CD4-positive, CD25-positive, alpha-beta regulatory T cell (primary cell): ENCODE data around the gene NOS2. TPM values are rescaled to one million over a fixed set of nuclear protein-coding genes. Genes with fewer than 3 reads are reported as not detected.

Experiments
- ATAC-seq, 2 donors: fragments of 150-1000 bp; cut with Tn5 transposase; one replicate each; pipeline ENCODE4 v1.10.0; 2021; ENCODE audit warnings: low read depth in 2 of 2, moderate number of reproducible peaks in 2 of 2, moderate library complexity in 1 of 2
- DNase-seq, 3 donors: peaks; one replicate each; pipeline versions ENCODE4 v3.0.0 to v3.0.0-alpha.2; 2012 to 2022; ENCODE audit warnings: mixed read lengths in 1 of 3
- H3K27ac ChIP-seq: one replicate; pipeline ENCODE4 v1.7.0; 2013; ENCODE audit warnings: mild to moderate bottlenecking, low read length; ENCODE audit not compliant: insufficient read depth, poor library complexity, severe bottlenecking
- H3K27me3 ChIP-seq: one replicate; pipeline ENCODE4 v1.7.0; 2013; ENCODE audit warnings: low read length; ENCODE audit not compliant: control insufficient read depth, insufficient read depth
- H3K36me3 ChIP-seq: one replicate; pipeline ENCODE4 v1.7.0; 2013; ENCODE audit warnings: mild to moderate bottlenecking, low read length, moderate library complexity; ENCODE audit not compliant: control insufficient read depth, insufficient read depth
- H3K4me1 ChIP-seq: 2 replicates; pipeline ENCODE4 v1.7.0; 2013; ENCODE audit warnings: mild to moderate bottlenecking, low read length; ENCODE audit not compliant: insufficient read depth, control insufficient read depth, poor library complexity, severe bottlenecking
- H3K4me3 ChIP-seq: one replicate; pipeline ENCODE4 v1.7.0; 2013; ENCODE audit warnings: low read depth, mild to moderate bottlenecking, low read length, moderate library complexity
- H3K9me3 ChIP-seq, 2 experiments: 1 replicate in 1 of 2; 2 replicates in 1 of 2; pipeline ENCODE4 v1.7.0; 2013; ENCODE audit warnings: low read length in 2 of 2, mild to moderate bottlenecking in 1 of 2, moderate library complexity in 1 of 2; ENCODE audit not compliant: control insufficient read depth in 2 of 2
- H3K27ac Mint-ChIP-seq, 3 donors: one replicate each; pipeline ENCODE4 v1.8.0; 2020 to 2022; ENCODE audit warnings: mild to moderate bottlenecking in 3 of 3, mixed read lengths in 3 of 3, moderate library complexity in 2 of 3
- H3K27me3 Mint-ChIP-seq: one replicate; pipeline ENCODE4 v1.8.0; 2022; ENCODE audit warnings: mild to moderate bottlenecking, mixed read lengths
- H3K36me3 Mint-ChIP-seq: one replicate; pipeline ENCODE4 v1.8.0; 2020; ENCODE audit warnings: mixed read lengths
- H3K4me1 Mint-ChIP-seq, 4 donors: one replicate each; pipeline ENCODE4 v1.8.0; 2020 to 2022; ENCODE audit warnings: mixed read lengths in 4 of 4, mild to moderate bottlenecking in 1 of 4
- H3K4me3 Mint-ChIP-seq, 4 donors: one replicate each; pipeline ENCODE4 v1.8.0; 2020 to 2022; ENCODE audit warnings: mild to moderate bottlenecking in 4 of 4, mixed read lengths in 4 of 4, moderate library complexity in 3 of 4
- H3K9me3 Mint-ChIP-seq, 7 donors: one replicate each; pipeline ENCODE4 v1.8.0; 2020 to 2022; ENCODE audit warnings: mixed read lengths in 7 of 7, mild to moderate bottlenecking in 3 of 7, moderate library complexity in 2 of 7
- polyA plus RNA-seq, 4 donors: library from polyadenylated mRNA; unstranded; fragments of 300-500 nt; fragmentation: Illumina TruSeq; gene quantifications; one replicate each; pipeline ENCODE4 v1.2.3, GENCODE V29; 2021
- total RNA-seq: library from RNA; stranded (reverse); gene quantifications from one replicate; pipeline ENCODE4 v1.2.3, GENCODE V29; 2022

The NOS2 gene
- total and polyA plus RNA-seq, 5 donors from 2014 or later, result 0.15 TPM; not detected in 4

DNA sequence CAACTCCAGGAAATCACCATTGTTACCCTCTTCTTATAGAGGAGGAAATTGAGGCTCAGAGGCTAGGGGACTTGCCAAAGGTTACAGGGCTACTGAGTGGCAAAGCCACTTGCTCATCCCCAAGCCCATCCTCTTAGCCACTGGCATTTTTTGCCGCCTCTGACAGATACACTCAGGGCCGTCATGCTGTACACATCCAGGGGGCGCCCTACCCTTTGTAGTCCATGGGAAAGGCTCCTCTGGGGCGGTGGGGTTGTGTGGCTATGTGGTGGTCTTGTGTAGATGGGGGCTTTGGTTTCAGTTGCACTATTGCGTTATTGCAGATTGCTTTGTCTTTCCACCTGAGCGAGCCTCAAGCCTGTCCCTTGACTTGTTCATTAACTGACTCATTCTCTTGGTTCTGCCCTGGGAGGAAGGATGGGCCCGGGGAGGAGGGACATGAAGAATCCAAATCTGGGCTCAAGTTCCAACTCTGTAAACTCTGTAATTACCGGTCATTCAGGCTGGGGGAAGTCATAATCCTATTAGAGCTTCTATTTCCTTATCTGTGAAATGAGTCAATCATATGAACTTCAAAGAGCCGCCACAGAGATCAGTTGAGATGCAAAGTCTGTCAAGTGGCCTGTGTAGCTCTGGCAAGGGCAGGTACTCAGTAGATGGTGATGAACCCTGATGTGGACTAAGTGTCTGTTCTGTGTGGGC, 2.8 kb downstream of the NOS2 start:
- DNase-seq, result no peak
- Histone ChIP-seq H3K4me3 (no peak overlapping the region), H3K27ac (no peak overlapping the region), H3K4me1 (peaks cover 11% of the 10 kb centered on the region), H3K27me3 (peaks cover 8% of the 10 kb centered on the region), H3K36me3 (no peaks in the 10 kb centered on the region), H3K9me3 (no peaks in the 10 kb centered on the region)
- peaks cover 0 to 9% (median 3%) of the 10 kb centered on the region in 4 donors for H3K4me1 Mint-ChIP-seq
- no peak overlapping the region for H3K27ac Mint-ChIP-seq
- H3K9me3 Mint-ChIP-seq, result peaks cover 0 to 3% (median 0%) of the 10 kb centered on the region in 7 donors
- H3K36me3 Mint-ChIP-seq, result no peaks in the 10 kb centered on the region
- H3K27me3 Mint-ChIP-seq, result peaks cover 54% of the 10 kb centered on the region
- ATAC-seq, result no peak
- no peak overlapping the region for H3K4me3 Mint-ChIP-seq

DNA sequence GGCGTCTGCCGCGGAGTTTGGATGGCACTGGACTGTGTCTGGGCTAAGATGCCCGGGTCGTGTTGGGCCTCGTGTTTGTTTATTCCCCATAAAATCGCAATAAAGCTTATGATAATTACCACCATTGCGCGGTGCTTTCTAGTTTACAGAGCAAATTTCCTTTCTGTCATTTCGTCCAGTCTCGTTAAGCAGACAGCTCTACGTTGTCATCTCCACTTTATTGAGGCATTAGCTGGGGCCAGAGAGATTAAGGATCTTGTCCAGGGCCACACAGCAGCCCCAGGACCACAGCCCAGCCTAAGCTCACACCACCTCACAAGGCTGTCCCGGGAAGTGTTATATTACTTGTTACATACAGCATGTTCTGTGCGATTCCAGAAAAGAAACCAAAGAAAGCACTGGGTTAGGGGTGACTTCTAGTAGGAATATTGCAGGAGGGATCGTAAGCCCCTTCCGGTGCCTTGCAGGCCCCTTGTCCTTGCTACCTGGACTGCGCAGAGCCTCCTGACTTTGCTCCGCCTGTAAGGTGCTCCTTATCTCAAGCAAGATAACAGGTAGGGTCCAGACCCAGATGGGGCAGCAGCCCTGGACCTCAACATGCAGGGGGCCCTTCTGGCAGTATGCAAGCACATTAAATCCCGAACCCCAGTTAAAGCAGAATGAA, 6.3 kb downstream of the NOS2 start:
- Histone ChIP-seq H3K9me3 (no peaks in the 10 kb centered on the region), H3K27me3 (peaks cover 12% of the 10 kb centered on the region), H3K4me3 (no peak overlapping the region), H3K4me1 (peaks cover 11% of the 10 kb centered on the region), H3K36me3 (no peaks in the 10 kb centered on the region), H3K27ac (no peak overlapping the region)
- peaks cover 0 to 3% (median 0%) of the 10 kb centered on the region in 7 donors for H3K9me3 Mint-ChIP-seq
- peaks cover 0 to 9% (median 3%) of the 10 kb centered on the region in 4 donors for H3K4me1 Mint-ChIP-seq
- peaks cover 65% of the 10 kb centered on the region for H3K27me3 Mint-ChIP-seq
- DNase-seq (no peak), ATAC-seq (no peak)
- H3K36me3 Mint-ChIP-seq, result no peaks in the 10 kb centered on the region
- H3K4me3 Mint-ChIP-seq, result peak overlapping the region in 3 of 4 donors; percentile 6 to 26 (median 8)
- H3K27ac Mint-ChIP-seq, result no peak overlapping the region

DNA sequence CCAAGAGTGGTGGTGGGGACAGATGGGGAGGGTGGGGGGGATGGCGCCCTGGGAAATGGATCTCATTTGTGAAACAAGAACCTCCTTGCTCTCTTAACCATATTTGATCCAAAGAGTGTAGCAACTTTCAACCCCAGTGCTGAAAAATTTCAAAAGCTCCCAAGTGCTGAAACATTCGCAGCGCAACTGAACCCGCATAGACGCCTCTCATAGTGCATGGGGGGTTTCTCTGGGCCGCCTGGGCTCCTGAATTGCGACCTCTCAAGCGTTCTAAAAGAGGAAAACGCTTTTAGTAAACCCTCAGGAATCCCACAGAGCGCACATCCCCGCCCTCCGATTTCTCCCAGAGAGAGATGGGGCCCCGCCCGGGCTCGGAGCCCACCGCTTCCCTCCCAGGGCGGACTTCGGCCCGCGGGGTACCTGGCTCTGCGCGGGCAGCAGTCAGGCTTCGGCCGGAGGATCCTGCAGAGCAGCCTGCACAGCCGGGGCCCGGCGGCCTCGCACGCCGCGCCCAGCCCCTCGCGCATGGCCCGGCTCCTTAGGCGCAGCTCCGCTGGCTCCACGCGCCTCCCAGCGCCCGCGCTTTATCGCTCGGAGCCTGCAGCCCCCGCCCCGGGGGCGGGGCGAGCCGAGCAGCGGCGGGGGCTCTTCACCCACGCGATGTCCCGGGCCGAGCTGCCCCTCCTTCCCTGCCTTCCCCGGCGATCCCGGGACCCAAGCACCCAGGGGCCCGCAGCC, 7.0 kb downstream of the NOS2 start:
- ATAC-seq, result no peak

DNA sequence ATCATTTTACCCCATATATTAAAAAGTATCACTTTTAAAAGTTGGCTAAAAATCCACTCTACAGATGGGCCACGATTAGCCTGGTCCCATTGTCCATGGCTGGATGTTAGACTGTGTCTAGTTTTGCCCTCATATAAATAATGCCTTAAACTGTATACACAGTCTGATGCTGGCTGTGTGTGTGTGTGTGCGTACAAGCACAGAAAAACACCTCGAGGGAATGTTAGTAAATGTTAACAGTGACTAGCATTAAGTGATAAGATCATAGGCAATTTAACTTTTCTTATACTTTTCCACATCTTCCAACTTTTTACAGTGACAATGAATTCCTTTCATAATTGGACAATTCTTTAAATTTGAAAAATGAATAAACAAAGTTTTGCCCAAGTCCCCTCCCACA, 8.2 kb downstream of the NOS2 start:
- H3K36me3 ChIP-seq, result no peaks in the 10 kb centered on the region
- Mint-ChIP-seq H3K27me3 (peaks cover 53% of the 10 kb centered on the region), H3K9me3 (peaks cover 0 to 3% (median 0%) of the 10 kb centered on the region in 7 donors), H3K4me3 (no peak overlapping the region), H3K36me3 (no peaks in the 10 kb centered on the region), H3K27ac (no peak overlapping the region), H3K4me1 (peaks cover 0 to 9% (median 3%) of the 10 kb centered on the region in 4 donors)
- peaks cover 11% of the 10 kb centered on the region for H3K4me1 ChIP-seq
- H3K27me3 ChIP-seq, result peaks cover 11% of the 10 kb centered on the region
- ATAC-seq, result no peak
- no peaks in the 10 kb centered on the region for H3K9me3 ChIP-seq
- no peak for DNase-seq
- no peak overlapping the region for H3K27ac ChIP-seq
- no peak overlapping the region for H3K4me3 ChIP-seq

More for the DNA sequence above, 7.0 kb downstream of the NOS2 start:
- peaks cover 0 to 3% (median 0%) of the 10 kb centered on the region in 7 donors for H3K9me3 Mint-ChIP-seq
- no peaks in the 10 kb centered on the region for H3K36me3 Mint-ChIP-seq
- no peaks in the 10 kb centered on the region for H3K9me3 ChIP-seq
- peaks cover 0 to 9% (median 3%) of the 10 kb centered on the region in 4 donors for H3K4me1 Mint-ChIP-seq
- H3K27ac Mint-ChIP-seq, result no peak overlapping the region
- no peak overlapping the region for H3K4me3 ChIP-seq
- peak overlapping the region in 3 of 4 donors; percentile 6 to 26 (median 8) for H3K4me3 Mint-ChIP-seq
- no peak overlapping the region for H3K27ac ChIP-seq
- H3K4me1 ChIP-seq, result peaks cover 11% of the 10 kb centered on the region
- DNase-seq, result no peak
- H3K36me3 ChIP-seq, result no peaks in the 10 kb centered on the region
- H3K27me3 ChIP-seq, result peaks cover 12% of the 10 kb centered on the region
- H3K27me3 Mint-ChIP-seq, result peaks cover 63% of the 10 kb centered on the region

DNA sequence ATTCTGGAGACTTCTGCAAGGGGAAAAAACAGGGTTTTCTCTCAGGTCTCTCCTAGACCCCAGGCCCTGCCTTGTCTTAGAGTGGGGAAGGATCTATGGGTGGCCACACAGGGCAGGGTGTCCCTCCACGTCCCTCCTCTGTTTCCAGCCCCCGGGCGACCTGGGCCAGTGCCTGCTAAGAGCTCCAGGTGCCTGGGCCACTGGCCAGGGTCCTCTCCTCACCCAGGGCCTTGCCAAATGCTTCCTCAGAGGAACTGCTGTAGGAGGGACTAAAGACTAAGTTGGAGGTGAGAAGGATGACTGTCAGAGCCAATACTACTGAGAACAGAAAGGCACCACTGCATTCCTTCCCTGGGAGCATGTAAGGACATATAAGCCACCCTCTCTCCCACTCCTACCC, 11.4 kb downstream of the NOS2 start:
- DNase-seq (no peak), ATAC-seq (no peak)
- Histone ChIP-seq H3K4me3 (no peak overlapping the region), H3K27me3 (peaks cover 6% of the 10 kb centered on the region), H3K4me1 (peaks cover 8% of the 10 kb centered on the region), H3K27ac (no peak overlapping the region), H3K36me3 (no peaks in the 10 kb centered on the region), H3K9me3 (no peaks in the 10 kb centered on the region)
- Mint-ChIP-seq H3K27me3 (peaks cover 35% of the 10 kb centered on the region), H3K27ac (no peak overlapping the region), H3K9me3 (no peaks in the 10 kb centered on the region), H3K4me3 (no peak overlapping the region), H3K36me3 (no peaks in the 10 kb centered on the region), H3K4me1 (peaks cover 0 to 3% (median 1%) of the 10 kb centered on the region in 4 donors)

DNA sequence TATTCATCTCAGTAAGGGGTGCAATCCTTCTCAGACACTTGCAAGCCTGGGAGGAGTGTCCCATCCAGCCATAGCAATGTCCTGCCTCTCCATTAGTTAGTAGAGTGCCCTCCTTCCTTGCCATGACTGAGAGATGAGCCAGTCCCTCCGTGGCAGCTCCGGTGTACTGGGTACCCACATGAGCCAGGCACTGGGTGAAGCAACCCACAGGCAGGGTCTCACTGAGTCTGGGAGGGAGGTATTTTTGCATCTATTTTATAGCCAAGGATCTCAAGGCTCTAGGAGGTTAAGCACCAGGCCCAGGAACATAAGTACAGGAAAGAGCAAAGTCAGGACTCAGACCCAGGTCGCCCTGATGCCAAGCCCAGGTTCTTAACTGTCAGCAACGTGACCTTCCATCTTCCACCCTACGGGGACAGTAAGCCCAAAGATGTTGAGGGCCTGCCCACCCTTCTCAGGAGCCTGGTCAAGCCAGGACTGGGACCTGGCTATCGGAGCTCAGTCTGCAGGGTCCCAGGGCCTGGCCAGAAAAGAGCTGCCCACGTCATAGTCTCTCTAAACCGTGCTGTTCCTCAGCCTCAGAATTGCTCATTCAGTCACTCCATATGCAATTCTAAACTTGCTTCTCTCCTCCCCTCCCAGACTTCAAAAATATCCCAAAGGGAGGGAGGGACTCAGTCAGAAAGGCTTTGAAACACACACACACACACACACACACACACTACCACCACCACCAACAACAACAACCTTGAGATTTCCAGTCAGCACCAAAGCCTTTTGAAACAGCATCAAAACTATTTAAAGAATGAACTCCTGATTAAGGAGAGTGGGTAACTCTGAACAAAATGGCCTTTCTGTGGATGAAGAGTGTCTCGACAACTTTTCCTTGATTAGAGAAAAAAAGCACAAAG, 16.6 kb downstream of the NOS2 start:
- no peaks in the 10 kb centered on the region for H3K36me3 ChIP-seq
- H3K4me1 ChIP-seq, result no peaks in the 10 kb centered on the region
- no peaks in the 10 kb centered on the region for H3K9me3 ChIP-seq
- no peak overlapping the region for H3K4me3 ChIP-seq
- Mint-ChIP-seq H3K9me3 (no peaks in the 10 kb centered on the region), H3K27ac (no peak overlapping the region), H3K27me3 (peaks cover 21% of the 10 kb centered on the region), H3K4me3 (no peak overlapping the region), H3K4me1 (no peaks in the 10 kb centered on the region), H3K36me3 (no peaks in the 10 kb centered on the region)
- peaks cover 2% of the 10 kb centered on the region for H3K27me3 ChIP-seq
- ATAC-seq (no peak), DNase-seq (no peak)
- H3K27ac ChIP-seq, result no peak overlapping the region

DNA sequence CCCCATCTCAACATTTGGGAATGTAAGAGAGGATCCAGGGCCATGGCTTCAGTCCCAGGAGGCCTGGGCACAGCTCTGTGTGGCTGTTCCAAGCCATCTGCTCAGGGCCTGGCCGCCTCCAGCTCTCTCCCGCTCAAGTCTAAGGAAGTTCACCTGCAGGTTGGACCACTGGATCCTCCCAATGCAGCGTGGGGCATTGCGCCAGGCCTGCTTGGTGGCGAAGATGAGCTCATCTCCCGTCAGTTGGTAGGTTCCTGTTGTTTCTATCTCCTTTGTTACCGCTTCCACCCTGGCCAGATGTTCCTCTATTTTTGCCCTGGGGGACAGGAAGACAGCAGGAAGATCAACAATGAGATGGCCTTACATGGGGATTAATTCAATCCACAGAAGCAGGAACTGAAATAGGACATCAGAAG, 17.5 kb downstream of the NOS2 start:
- no peak for ATAC-seq
- no peak for DNase-seq
- H3K9me3 ChIP-seq, result no peaks in the 10 kb centered on the region
- Mint-ChIP-seq H3K27me3 (peaks cover 21% of the 10 kb centered on the region), H3K4me3 (no peak overlapping the region), H3K36me3 (no peaks in the 10 kb centered on the region), H3K4me1 (no peaks in the 10 kb centered on the region), H3K9me3 (no peaks in the 10 kb centered on the region), H3K27ac (no peak overlapping the region)
- no peaks in the 10 kb centered on the region for H3K36me3 ChIP-seq
- H3K4me1 ChIP-seq, result no peaks in the 10 kb centered on the region
- no peak overlapping the region for H3K27ac ChIP-seq
- peaks cover 2% of the 10 kb centered on the region for H3K27me3 ChIP-seq
- H3K4me3 ChIP-seq, result no peak overlapping the region
